Panc1 (cell line): Measurements from ENCODE around the gene VIPR2. TPM values are rescaled to one million over a fixed set of nuclear protein-coding genes. Genes with fewer than 3 reads are reported as not detected.

Source experiments
- ATAC-seq: fragments of 200-7000 bp; cut with Tn5 transposase; 2 replicates; pipeline ENCODE4 v1.9.1; 2020; ENCODE audit warnings: mild to moderate bottlenecking, moderate library complexity
- BruUV-seq: library from RNA; stranded (reverse); fragments of 400-500 nt; replicated peaks from 2 replicates; lab custom pipeline; 2021; lab: Mats Ljungman, UMichigan
- CTCF ChIA-PET: fragments of 300-600 bp; sonication (Branson Sonifier 250); formaldehyde crosslinking; loops from one replicate; lab custom pipeline; 2022; ENCODE audit warnings: antibody characterized with exemption; lab: Charles Lee
- POLR2A ChIA-PET: fragments of 300-600 bp; sonication (Branson Sonifier 250); formaldehyde crosslinking; loops from one replicate; lab custom pipeline; 2022; ENCODE audit warnings: antibody characterized with exemption; lab: Charles Lee
- DNase-seq: peaks from one replicate; pipeline ENCODE4 v3.0.0-alpha.2; 2010; ENCODE audit warnings: low read depth, low spot score
- H3K27ac ChIP-seq: 2 replicates; pipeline ENCODE4 v1.5.1; 2011; ENCODE audit warnings: mild to moderate bottlenecking, low read length, inconsistent platforms
- H3K27me3 ChIP-seq: fragments of 200-500 bp; sonication (Bioruptor generic); 2 replicates; pipeline ENCODE4 v1.6.0; 2014; ENCODE audit warnings: low read length, inconsistent platforms; ENCODE audit not compliant: control insufficient read depth, insufficient read depth
- H3K36me3 ChIP-seq: fragments of 200-500 bp; sonication (Bioruptor generic); 2 replicates; pipeline ENCODE4 v1.5.1; 2014; ENCODE audit warnings: inconsistent platforms, mild to moderate bottlenecking, low read length, moderate library complexity; ENCODE audit not compliant: control insufficient read depth, insufficient read depth
- H3K4me1 ChIP-seq: 2 replicates; pipeline ENCODE4 v1.5.1; 2011; ENCODE audit warnings: inconsistent platforms, mild to moderate bottlenecking, low read length, moderate library complexity; ENCODE audit not compliant: control insufficient read depth, insufficient read depth
- H3K4me3 ChIP-seq, 2 experiments: 2 replicates each; pipeline ENCODE4 v1.5.1; 2011 to 2012; ENCODE audit warnings: low read depth in 2 of 2, low read length in 2 of 2, mild to moderate bottlenecking in 2 of 2, inconsistent platforms in 1 of 2, moderate library complexity in 1 of 2
- H3K9me3 ChIP-seq: fragments of 200-500 bp; sonication (Bioruptor generic); 2 replicates; pipeline ENCODE4 v1.5.1; 2014; ENCODE audit warnings: low read depth, mild to moderate bottlenecking, inconsistent platforms, low read length, moderate library complexity; ENCODE audit not compliant: control insufficient read depth, insufficient read depth
- CTCF ChIP-seq: fragments of 450-650 bp; IDR thresholded peaks from 2 replicates; pipeline ENCODE4 v1.5.1; 2017; ENCODE audit warnings: mild to moderate bottlenecking
- POLR2AphosphoS5 ChIP-seq: IDR thresholded peaks from 2 replicates; pipeline ENCODE4 v1.6.1; 2012; ENCODE audit warnings: mild to moderate bottlenecking, low read depth, low read length, moderate library complexity
- SIN3A ChIP-seq: IDR thresholded peaks from 2 replicates; pipeline ENCODE4 v1.6.1; 2012; ENCODE audit warnings: low read depth, mild to moderate bottlenecking, low read length, moderate library complexity, borderline replicate concordance; ENCODE audit not compliant: insufficient read depth
- TCF7L2 ChIP-seq: IDR thresholded peaks from 2 replicates; pipeline ENCODE4 v1.6.1; 2011; ENCODE audit warnings: mild to moderate bottlenecking, low read depth, low read length, inconsistent platforms
- in situ Hi-C: cut with HindIII; loops from 2 replicates; pipeline ENCODE4 v1.10.0; 2016; ENCODE audit warnings: low sequenced_read_pairs, low pct_unique_long_range_greater_than_20kb
- intact Hi-C: fragments of 100-400 bp; cut with micrococcal nuclease; formaldehyde crosslinking; loops from one replicate; pipeline ENCODE4 v1.10.0; 2022; ENCODE audit not compliant: unreplicated experiment
- total RNA-seq: library from RNA; stranded (reverse); gene quantifications from one replicate; pipeline ENCODE4 v1.2.1, GENCODE V29; 2021; ENCODE audit not compliant: unreplicated experiment
- TF ChIP-seq, protein P1 (sequence below), 2 experiments: IDR thresholded peaks; 2 replicates each; pipeline ENCODE4 v1.6.1; 2011 to 2012; ENCODE audit warnings: low read depth in 2 of 2, control low read depth in 1 of 2, low read length in 1 of 2, mild to moderate bottlenecking in 1 of 2, moderate library complexity in 1 of 2; ENCODE audit not compliant: insufficient read depth in 1 of 2

Gene VIPR2
- total RNA-seq, 1 experiment from 2014 or later, result not detected

- no peak for DNase-seq
- BruUV-seq, result no TSS peak
- ATAC-seq, result no peak
- Histone ChIP-seq H3K4me3 (no peak overlapping the region), H3K27me3 (0 out of 2 replicates have a peak, but pooled peaks cover 2% of the 10 kb centered on the region), H3K36me3 (no peaks in the 10 kb centered on the region), H3K27ac (no peak overlapping the region), H3K9me3 (no peaks in the 10 kb centered on the region), H3K4me1 (no peaks in the 10 kb centered on the region)
- TF ChIP-seq POLR2AphosphoS5 (no peak), TCF7L2 (no peak), CTCF (no peak), SIN3A (no peak)
- TF ChIP-seq, protein P1, sequence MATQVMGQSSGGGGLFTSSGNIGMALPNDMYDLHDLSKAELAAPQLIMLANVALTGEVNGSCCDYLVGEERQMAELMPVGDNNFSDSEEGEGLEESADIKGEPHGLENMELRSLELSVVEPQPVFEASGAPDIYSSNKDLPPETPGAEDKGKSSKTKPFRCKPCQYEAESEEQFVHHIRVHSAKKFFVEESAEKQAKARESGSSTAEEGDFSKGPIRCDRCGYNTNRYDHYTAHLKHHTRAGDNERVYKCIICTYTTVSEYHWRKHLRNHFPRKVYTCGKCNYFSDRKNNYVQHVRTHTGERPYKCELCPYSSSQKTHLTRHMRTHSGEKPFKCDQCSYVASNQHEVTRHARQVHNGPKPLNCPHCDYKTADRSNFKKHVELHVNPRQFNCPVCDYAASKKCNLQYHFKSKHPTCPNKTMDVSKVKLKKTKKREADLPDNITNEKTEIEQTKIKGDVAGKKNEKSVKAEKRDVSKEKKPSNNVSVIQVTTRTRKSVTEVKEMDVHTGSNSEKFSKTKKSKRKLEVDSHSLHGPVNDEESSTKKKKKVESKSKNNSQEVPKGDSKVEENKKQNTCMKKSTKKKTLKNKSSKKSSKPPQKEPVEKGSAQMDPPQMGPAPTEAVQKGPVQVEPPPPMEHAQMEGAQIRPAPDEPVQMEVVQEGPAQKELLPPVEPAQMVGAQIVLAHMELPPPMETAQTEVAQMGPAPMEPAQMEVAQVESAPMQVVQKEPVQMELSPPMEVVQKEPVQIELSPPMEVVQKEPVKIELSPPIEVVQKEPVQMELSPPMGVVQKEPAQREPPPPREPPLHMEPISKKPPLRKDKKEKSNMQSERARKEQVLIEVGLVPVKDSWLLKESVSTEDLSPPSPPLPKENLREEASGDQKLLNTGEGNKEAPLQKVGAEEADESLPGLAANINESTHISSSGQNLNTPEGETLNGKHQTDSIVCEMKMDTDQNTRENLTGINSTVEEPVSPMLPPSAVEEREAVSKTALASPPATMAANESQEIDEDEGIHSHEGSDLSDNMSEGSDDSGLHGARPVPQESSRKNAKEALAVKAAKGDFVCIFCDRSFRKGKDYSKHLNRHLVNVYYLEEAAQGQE (IDR thresholded peaks at IDR 0.05; ENCODE audit: insufficient read depth in 1 of 2, low read depth in 2 of 2, low read length in 1 of 2), result no peak
- POLR2A ChIA-PET, result no interaction called here
- intact Hi-C loops (no loop called here), in situ Hi-C loops (no loop called here)
- CTCF ChIA-PET, result no interaction called here
Measured at GRCh38 chr7:159179241-159179640, 34.6 kb upstream of the VIPR2 start.

DNA sequence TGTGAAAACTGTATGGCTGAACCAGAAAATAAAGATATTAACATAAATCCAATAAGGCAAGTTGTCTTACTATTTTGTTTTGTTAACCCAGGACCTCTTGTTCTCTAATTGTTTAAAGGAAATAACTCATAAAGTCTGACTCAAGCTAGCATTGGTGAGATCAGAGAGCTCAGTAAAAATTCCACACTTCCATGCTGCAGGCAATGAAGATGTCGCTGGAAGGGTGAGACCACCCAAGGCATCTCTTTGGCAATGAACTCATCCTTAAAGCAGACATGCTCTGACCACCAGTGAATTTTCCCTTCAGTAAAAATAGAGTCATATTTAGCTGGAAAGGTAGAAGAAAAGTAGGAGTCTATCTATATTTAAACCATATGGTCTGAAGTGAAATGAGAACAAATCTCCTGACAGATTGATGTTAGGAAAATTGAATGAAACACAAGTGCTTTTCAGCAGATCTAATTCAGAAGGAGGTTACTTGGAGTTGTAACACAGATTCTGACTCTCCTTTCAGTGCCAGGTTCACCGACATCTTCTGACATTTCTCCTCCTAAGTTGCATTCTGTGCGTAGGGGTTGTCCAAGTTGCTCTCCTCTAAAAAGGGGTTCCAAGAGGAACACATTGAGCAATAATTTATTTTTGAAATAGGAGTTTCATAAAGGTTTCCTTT, 32.8 kb upstream of the VIPR2 start:
- no peaks in the 10 kb centered on the region for H3K9me3 ChIP-seq
- ChIA-PET CTCF (no interaction called here), POLR2A (no interaction called here)
- DNase-seq (no peak), ATAC-seq (no peak)
- no peak overlapping the region for H3K27ac ChIP-seq
- no peak overlapping the region for H3K4me3 ChIP-seq
- intact Hi-C loops, result no loop called here
- in situ Hi-C loops, result no loop called here
- BruUV-seq, result no TSS peak
- no peaks in the 10 kb centered on the region for H3K4me1 ChIP-seq
- H3K36me3 ChIP-seq, result no peaks in the 10 kb centered on the region
- 0 out of 2 replicates have a peak, but pooled peaks cover 2% of the 10 kb centered on the region for H3K27me3 ChIP-seq
- TF ChIP-seq POLR2AphosphoS5, result no peak
- no peak for TF ChIP-seq CTCF
- TF ChIP-seq, protein P1 (IDR thresholded peaks at IDR 0.05; ENCODE audit: insufficient read depth in 1 of 2, low read depth in 2 of 2, low read length in 1 of 2), result no peak
- TF ChIP-seq TCF7L2, result no peak
- TF ChIP-seq SIN3A, result no peak
